GM12878 (cell line): ENCODE measurements around the gene THADA. TPM values are rescaled to one million over a fixed set of nuclear protein-coding genes. Genes with fewer than 3 reads are reported as not detected.

Experiments
- BACH1 ChIP-seq: fragments of 450-650 bp; IDR thresholded peaks from 2 replicates; pipeline ENCODE4 v1.6.1; 2017; ENCODE audit warnings: mild to moderate bottlenecking, borderline replicate concordance
- CREB1 ChIP-seq: IDR thresholded peaks from 2 replicates; pipeline ENCODE4 v1.6.1; 2012; ENCODE audit warnings: low read depth, mild to moderate bottlenecking, inconsistent platforms
- ESRRA ChIP-seq: IDR thresholded peaks from 2 replicates; pipeline ENCODE4 v1.6.1; 2012; ENCODE audit warnings: mild to moderate bottlenecking, low read length, improper control_type of control experiment
- GABPA ChIP-seq: IDR thresholded peaks from 2 replicates; pipeline ENCODE4 v1.6.1; 2014; ENCODE audit warnings: antibody characterized with exemption, low read depth, mild to moderate bottlenecking, inconsistent platforms
- JUNB ChIP-seq: IDR thresholded peaks from 2 replicates; pipeline ENCODE4 v1.6.1; 2016; ENCODE audit warnings: antibody characterized with exemption, mild to moderate bottlenecking
- MXI1 ChIP-seq: fragments of 150-350 bp; IDR thresholded peaks from 2 replicates; pipeline ENCODE4 v1.6.1; 2011; ENCODE audit warnings: low read depth, mild to moderate bottlenecking, inconsistent platforms, low read length, improper control_type of control experiment
- POLR2A ChIP-seq: IDR thresholded peaks from 2 replicates; pipeline ENCODE4 v1.6.1; 2011; ENCODE audit warnings: low read depth, mild to moderate bottlenecking, low read length
- POU2F2 ChIP-seq: IDR thresholded peaks from 3 replicates; pipeline ENCODE4 v1.6.1; 2011; ENCODE audit warnings: low read depth, mild to moderate bottlenecking, low read length, borderline replicate concordance
- RB1 ChIP-seq: fragments of 450-650 bp; formaldehyde crosslinking; IDR thresholded peaks from 2 replicates; pipeline ENCODE4 v1.6.1; 2017; ENCODE audit warnings: mild to moderate bottlenecking, borderline replicate concordance
- SP1 ChIP-seq: IDR thresholded peaks from one replicate; pipeline ENCODE4 v1.6.1; 2011; ENCODE audit warnings: low read depth, low read length
- SREBF1 ChIP-seq: IDR thresholded peaks from 2 replicates; pipeline ENCODE4 v1.6.1; 2012; ENCODE audit warnings: mild to moderate bottlenecking, low read length
- SUZ12 ChIP-seq: fragments of 200-600 bp; sonication (generic); IDR thresholded peaks from one replicate; pipeline ENCODE4 v1.6.1; 2018; ENCODE audit warnings: antibody characterized with exemption, mild to moderate bottlenecking; ENCODE audit not compliant: unreplicated experiment
- TARDBP ChIP-seq: IDR thresholded peaks from 2 replicates; pipeline ENCODE4 v1.6.1; 2016; ENCODE audit warnings: borderline replicate concordance
- TCF3 ChIP-seq: IDR thresholded peaks from 2 replicates; pipeline ENCODE4 v1.6.1; 2012; ENCODE audit warnings: low read depth, mild to moderate bottlenecking, low read length, borderline replicate concordance; ENCODE audit not compliant: insufficient read depth
- YBX1 ChIP-seq: fragments of 450-650 bp; IDR thresholded peaks from 2 replicates; pipeline ENCODE4 v1.6.1; 2016; ENCODE audit warnings: antibody characterized with exemption
- ZNF274 ChIP-seq: IDR thresholded peaks from one replicate; pipeline ENCODE4 v1.8.0; 2011; ENCODE audit not compliant: insufficient read length, insufficient read depth
- polyA plus RNA-seq, 11 experiments: library from polyadenylated mRNA; depleted of rRNA in 4 of 11; unstranded in 6 of 11; stranded (reverse) in 5 of 11; fragments of >200 nt; fragmentation: Nextera tagmentation in 4 of 11; fragmentation: Illumina TruSeq in 1 of 11; extraction: Ambion mirVana in 4 of 11; extraction: Trizol in 1 of 11; gene quantifications; 1 replicate in 1 of 11; 2 replicates in 10 of 11; pipeline versions ENCODE4 v1.2.1 to v1.2.3, GENCODE V29; 2011 to 2016; ENCODE audit warnings: inconsistent platforms in 2 of 11, missing spikeins in 2 of 11, low read depth in 1 of 11
- total RNA-seq, 4 experiments: library from RNA; depleted of rRNA in 3 of 4; stranded (reverse); fragments of >200 nt in 3 of 4; fragmentation: Illumina TruSeq in 1 of 4; extraction: Trizol in 1 of 4; gene quantifications; 2 replicates each; pipeline versions ENCODE4 v1.2.1 to v1.2.3, GENCODE V29; 2013 to 2021
- TF ChIP-seq, protein P1 (sequence below): fragments of 450-650 bp; IDR thresholded peaks from 2 replicates; pipeline ENCODE4 v1.6.1; 2016; ENCODE audit warnings: mild to moderate bottlenecking
- TF ChIP-seq, protein P2 (sequence below): fragments of 450-650 bp; IDR thresholded peaks from 2 replicates; pipeline ENCODE4 v1.6.1; 2017; ENCODE audit warnings: mild to moderate bottlenecking, moderate library complexity
- TF ChIP-seq, protein P3 (sequence below), 3 experiments: IDR thresholded peaks in 2 of 3; conservative IDR thresholded peaks in 1 of 3; 2 replicates each; pipeline ENCODE4 v1.5.1; 2011; ENCODE audit warnings: low read depth in 3 of 3, low read length in 3 of 3, mild to moderate bottlenecking in 3 of 3, control low read depth in 2 of 3, moderate library complexity in 2 of 3, inconsistent platforms in 1 of 3, mixed read lengths in 1 of 3; ENCODE audit not compliant: control insufficient read depth in 2 of 3, insufficient read depth in 1 of 3; ENCODE audit errors: extremely low read depth in 1 of 3
- TF ChIP-seq, protein P4 (sequence below): IDR thresholded peaks from 2 replicates; pipeline ENCODE4 v1.6.1; 2012; ENCODE audit warnings: improper control_type of control experiment, low read depth, low read length; ENCODE audit not compliant: insufficient replicate concordance

THADA gene
- total and polyA plus RNA-seq, 10 of the 15 experiments (the other 5 are each of a cell fraction or from before 2014, with no cell fraction given) = 14.6 to 33.2 (median 23.2) TPM

DNA sequence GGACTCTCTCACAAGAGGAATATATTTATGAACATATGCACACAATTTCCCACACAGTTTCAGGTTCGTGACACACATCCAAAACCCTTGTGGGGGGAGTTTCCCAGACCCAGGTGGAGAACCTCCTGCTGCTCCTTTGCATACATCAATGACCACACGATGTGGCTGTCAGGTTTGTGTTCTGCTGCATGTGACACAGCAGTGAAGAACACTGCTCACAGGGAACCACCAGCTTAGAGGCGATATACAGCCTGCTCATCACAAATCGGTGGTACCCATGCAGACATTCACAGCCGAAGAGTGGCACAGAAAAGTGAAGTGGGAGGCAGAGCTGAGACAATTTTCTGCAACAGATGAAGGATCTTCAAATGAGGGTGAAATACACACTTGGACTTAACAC is 193.8 kb downstream of the THADA start (continued):
- TF ChIP-seq, protein P1, sequence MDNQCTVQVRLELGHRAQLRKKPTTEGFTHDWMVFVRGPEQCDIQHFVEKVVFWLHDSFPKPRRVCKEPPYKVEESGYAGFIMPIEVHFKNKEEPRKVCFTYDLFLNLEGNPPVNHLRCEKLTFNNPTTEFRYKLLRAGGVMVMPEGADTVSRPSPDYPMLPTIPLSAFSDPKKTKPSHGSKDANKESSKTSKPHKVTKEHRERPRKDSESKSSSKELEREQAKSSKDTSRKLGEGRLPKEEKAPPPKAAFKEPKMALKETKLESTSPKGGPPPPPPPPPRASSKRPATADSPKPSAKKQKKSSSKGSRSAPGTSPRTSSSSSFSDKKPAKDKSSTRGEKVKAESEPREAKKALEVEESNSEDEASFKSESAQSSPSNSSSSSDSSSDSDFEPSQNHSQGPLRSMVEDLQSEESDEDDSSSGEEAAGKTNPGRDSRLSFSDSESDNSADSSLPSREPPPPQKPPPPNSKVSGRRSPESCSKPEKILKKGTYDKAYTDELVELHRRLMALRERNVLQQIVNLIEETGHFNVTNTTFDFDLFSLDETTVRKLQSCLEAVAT = peak; percentile 84
- peak; percentile 64; the same call in 1 of the 2 replicates for TF ChIP-seq JUNB
- TF ChIP-seq, protein P2, sequence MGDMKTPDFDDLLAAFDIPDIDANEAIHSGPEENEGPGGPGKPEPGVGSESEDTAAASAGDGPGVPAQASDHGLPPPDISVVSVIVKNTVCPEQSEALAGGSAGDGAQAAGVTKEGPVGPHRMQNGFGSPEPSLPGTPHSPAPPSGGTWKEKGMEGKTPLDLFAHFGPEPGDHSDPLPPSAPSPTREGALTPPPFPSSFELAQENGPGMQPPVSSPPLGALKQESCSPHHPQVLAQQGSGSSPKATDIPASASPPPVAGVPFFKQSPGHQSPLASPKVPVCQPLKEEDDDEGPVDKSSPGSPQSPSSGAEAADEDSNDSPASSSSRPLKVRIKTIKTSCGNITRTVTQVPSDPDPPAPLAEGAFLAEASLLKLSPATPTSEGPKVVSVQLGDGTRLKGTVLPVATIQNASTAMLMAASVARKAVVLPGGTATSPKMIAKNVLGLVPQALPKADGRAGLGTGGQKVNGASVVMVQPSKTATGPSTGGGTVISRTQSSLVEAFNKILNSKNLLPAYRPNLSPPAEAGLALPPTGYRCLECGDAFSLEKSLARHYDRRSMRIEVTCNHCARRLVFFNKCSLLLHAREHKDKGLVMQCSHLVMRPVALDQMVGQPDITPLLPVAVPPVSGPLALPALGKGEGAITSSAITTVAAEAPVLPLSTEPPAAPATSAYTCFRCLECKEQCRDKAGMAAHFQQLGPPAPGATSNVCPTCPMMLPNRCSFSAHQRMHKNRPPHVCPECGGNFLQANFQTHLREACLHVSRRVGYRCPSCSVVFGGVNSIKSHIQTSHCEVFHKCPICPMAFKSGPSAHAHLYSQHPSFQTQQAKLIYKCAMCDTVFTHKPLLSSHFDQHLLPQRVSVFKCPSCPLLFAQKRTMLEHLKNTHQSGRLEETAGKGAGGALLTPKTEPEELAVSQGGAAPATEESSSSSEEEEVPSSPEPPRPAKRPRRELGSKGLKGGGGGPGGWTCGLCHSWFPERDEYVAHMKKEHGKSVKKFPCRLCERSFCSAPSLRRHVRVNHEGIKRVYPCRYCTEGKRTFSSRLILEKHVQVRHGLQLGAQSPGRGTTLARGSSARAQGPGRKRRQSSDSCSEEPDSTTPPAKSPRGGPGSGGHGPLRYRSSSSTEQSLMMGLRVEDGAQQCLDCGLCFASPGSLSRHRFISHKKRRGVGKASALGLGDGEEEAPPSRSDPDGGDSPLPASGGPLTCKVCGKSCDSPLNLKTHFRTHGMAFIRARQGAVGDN = peak; percentile 84
- TF ChIP-seq YBX1 = no peak
- TF ChIP-seq TCF3 = peak; percentile 97
- TF ChIP-seq POLR2A = peak; percentile 72; the same call in 1 of the 2 replicates
- TF ChIP-seq POU2F2 = peak; percentile 100
- TF ChIP-seq BACH1 = peak; percentile 93; the same call in 1 of the 2 replicates
- TF ChIP-seq TARDBP = peak; percentile 84; the same call in 1 of the 2 replicates
- no peak for TF ChIP-seq ESRRA
- TF ChIP-seq, protein P3, sequence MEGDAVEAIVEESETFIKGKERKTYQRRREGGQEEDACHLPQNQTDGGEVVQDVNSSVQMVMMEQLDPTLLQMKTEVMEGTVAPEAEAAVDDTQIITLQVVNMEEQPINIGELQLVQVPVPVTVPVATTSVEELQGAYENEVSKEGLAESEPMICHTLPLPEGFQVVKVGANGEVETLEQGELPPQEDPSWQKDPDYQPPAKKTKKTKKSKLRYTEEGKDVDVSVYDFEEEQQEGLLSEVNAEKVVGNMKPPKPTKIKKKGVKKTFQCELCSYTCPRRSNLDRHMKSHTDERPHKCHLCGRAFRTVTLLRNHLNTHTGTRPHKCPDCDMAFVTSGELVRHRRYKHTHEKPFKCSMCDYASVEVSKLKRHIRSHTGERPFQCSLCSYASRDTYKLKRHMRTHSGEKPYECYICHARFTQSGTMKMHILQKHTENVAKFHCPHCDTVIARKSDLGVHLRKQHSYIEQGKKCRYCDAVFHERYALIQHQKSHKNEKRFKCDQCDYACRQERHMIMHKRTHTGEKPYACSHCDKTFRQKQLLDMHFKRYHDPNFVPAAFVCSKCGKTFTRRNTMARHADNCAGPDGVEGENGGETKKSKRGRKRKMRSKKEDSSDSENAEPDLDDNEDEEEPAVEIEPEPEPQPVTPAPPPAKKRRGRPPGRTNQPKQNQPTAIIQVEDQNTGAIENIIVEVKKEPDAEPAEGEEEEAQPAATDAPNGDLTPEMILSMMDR (IDR thresholded peaks at IDR 0.05 in 2 of 3, conservative IDR thresholded peaks at IDR 0.05 in 1 of 3; ENCODE audit: control insufficient read depth in 2 of 3, extremely low read depth in 1 of 3, insufficient read depth in 1 of 3, low read depth in 3 of 3, low read length in 3 of 3) = no peak
- no peak for TF ChIP-seq SUZ12
- TF ChIP-seq GABPA = no peak
- TF ChIP-seq ZNF274 = no peak
- TF ChIP-seq CREB1 = peak; percentile 66
- TF ChIP-seq SREBF1 = no peak
- TF ChIP-seq SP1 = peak; percentile 77
- TF ChIP-seq, protein P4, sequence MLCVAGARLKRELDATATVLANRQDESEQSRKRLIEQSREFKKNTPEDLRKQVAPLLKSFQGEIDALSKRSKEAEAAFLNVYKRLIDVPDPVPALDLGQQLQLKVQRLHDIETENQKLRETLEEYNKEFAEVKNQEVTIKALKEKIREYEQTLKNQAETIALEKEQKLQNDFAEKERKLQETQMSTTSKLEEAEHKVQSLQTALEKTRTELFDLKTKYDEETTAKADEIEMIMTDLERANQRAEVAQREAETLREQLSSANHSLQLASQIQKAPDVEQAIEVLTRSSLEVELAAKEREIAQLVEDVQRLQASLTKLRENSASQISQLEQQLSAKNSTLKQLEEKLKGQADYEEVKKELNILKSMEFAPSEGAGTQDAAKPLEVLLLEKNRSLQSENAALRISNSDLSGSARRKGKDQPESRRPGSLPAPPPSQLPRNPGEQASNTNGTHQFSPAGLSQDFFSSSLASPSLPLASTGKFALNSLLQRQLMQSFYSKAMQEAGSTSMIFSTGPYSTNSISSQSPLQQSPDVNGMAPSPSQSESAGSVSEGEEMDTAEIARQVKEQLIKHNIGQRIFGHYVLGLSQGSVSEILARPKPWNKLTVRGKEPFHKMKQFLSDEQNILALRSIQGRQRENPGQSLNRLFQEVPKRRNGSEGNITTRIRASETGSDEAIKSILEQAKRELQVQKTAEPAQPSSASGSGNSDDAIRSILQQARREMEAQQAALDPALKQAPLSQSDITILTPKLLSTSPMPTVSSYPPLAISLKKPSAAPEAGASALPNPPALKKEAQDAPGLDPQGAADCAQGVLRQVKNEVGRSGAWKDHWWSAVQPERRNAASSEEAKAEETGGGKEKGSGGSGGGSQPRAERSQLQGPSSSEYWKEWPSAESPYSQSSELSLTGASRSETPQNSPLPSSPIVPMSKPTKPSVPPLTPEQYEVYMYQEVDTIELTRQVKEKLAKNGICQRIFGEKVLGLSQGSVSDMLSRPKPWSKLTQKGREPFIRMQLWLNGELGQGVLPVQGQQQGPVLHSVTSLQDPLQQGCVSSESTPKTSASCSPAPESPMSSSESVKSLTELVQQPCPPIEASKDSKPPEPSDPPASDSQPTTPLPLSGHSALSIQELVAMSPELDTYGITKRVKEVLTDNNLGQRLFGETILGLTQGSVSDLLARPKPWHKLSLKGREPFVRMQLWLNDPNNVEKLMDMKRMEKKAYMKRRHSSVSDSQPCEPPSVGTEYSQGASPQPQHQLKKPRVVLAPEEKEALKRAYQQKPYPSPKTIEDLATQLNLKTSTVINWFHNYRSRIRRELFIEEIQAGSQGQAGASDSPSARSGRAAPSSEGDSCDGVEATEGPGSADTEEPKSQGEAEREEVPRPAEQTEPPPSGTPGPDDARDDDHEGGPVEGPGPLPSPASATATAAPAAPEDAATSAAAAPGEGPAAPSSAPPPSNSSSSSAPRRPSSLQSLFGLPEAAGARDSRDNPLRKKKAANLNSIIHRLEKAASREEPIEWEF = peak; percentile 76
- no peak for TF ChIP-seq MXI1
- TF ChIP-seq RB1 = no peak
